Colonic mucosa (tissue), 4 donors: ENCODE data around the gene MCTP1. TPM values are rescaled to one million over a fixed set of nuclear protein-coding genes. Genes with fewer than 3 reads are reported as not detected.

Experiments used
- DNase-seq: peaks from one replicate; pipeline ENCODE4 v3.0.0-alpha.2; 2020
- H3K27ac ChIP-seq: fragments of 200-600 bp; one replicate; pipeline ENCODE4 v1.8.0; 2021
- H3K27me3 ChIP-seq: fragments of 200-600 bp; one replicate; pipeline ENCODE4 v1.8.0; 2021
- H3K36me3 ChIP-seq: fragments of 200-600 bp; one replicate; pipeline ENCODE4 v1.8.0; 2021
- H3K4me1 ChIP-seq: fragments of 200-600 bp; one replicate; pipeline ENCODE4 v1.8.0; 2021; ENCODE audit warnings: mild to moderate bottlenecking
- H3K4me3 ChIP-seq: fragments of 200-600 bp; one replicate; pipeline ENCODE4 v1.8.0; 2021
- H3K9ac ChIP-seq, 2 donors: one replicate each; pipeline ENCODE4 v1.7.0; 2013; ENCODE audit warnings: control low read depth in 2 of 2, low read depth in 2 of 2, low read length in 2 of 2
- H3K9me3 ChIP-seq: fragments of 200-600 bp; one replicate; pipeline ENCODE4 v1.8.0; 2021
- CTCF ChIP-seq: fragments of 200-600 bp; IDR thresholded peaks from one replicate; pipeline ENCODE4 v1.8.0; 2022; ENCODE audit warnings: antibody characterized with exemption, mild to moderate bottlenecking
- intact Hi-C: fragments of 100-400 bp; cut with DNase I; formaldehyde crosslinking; loops from one replicate; pipeline ENCODE4 v1.14.1; 2022
- total RNA-seq, 2 donors: library from RNA; stranded (reverse); fragmentation: NEBNext Ultra II Directional in 1 of 2; extraction: Animal tissue kit (Norgen Biotek cat#: 25700) in 1 of 2; gene quantifications; one replicate each; pipeline ENCODE4 v1.2.1, GENCODE V29; 2021
- donor health status: healthy.
- donor health status: DM: no; HTN: no; CAD: no.
- donor health status: DM: no; HTN: no; CAD: no.

Gene MCTP1
- total RNA-seq, 2 donors from 2014 or later, result 2.8 to 10.3 TPM

GRCh38 chr5:95068289-95068910 is 216.5 kb downstream of the MCTP1 start:
- H3K27me3 ChIP-seq, result no peaks in the 10 kb centered on the region
- no peak overlapping the region for H3K9ac ChIP-seq
- TF ChIP-seq CTCF, result no peak
- no peaks in the 10 kb centered on the region for H3K9me3 ChIP-seq
- no peak overlapping the region for H3K4me3 ChIP-seq
- DNase-seq, result no peak
- no peaks in the 10 kb centered on the region for H3K36me3 ChIP-seq
- H3K27ac ChIP-seq, result no peak overlapping the region
- H3K4me1 ChIP-seq, result no peaks in the 10 kb centered on the region
- intact Hi-C loops, result no loop called here

GRCh38 chr5:95066048-95066447 is 218.8 kb downstream of the MCTP1 start:
- intact Hi-C loops, result no loop called here
- no peaks in the 10 kb centered on the region for H3K27me3 ChIP-seq
- no peak overlapping the region for H3K4me3 ChIP-seq
- TF ChIP-seq CTCF, result no peak
- H3K4me1 ChIP-seq, result no peaks in the 10 kb centered on the region
- no peak overlapping the region for H3K27ac ChIP-seq
- no peak overlapping the region for H3K9ac ChIP-seq
- no peaks in the 10 kb centered on the region for H3K36me3 ChIP-seq
- no peaks in the 10 kb centered on the region for H3K9me3 ChIP-seq
- no peak for DNase-seq

- Histone ChIP-seq H3K4me3 (no peak overlapping the region), H3K27me3 (no peaks in the 10 kb centered on the region), H3K4me1 (no peaks in the 10 kb centered on the region), H3K27ac (no peak overlapping the region), H3K9me3 (no peaks in the 10 kb centered on the region), H3K36me3 (no peaks in the 10 kb centered on the region), H3K9ac (no peak overlapping the region)
- intact Hi-C loops, result no loop called here
- DNase-seq, result no peak
- TF ChIP-seq CTCF, result no peak
These were observed 221.4 kb downstream of the MCTP1 start for GRCh38 chr5:95063492-95063891.

GRCh38 chr5:95060098-95060497 is 224.8 kb downstream of the MCTP1 start:
- Histone ChIP-seq H3K27me3 (no peaks in the 10 kb centered on the region), H3K9me3 (no peaks in the 10 kb centered on the region), H3K4me3 (no peak overlapping the region), H3K27ac (no peak overlapping the region), H3K4me1 (no peaks in the 10 kb centered on the region), H3K9ac (no peak overlapping the region), H3K36me3 (no peaks in the 10 kb centered on the region)
- intact Hi-C loops, result no loop called here
- TF ChIP-seq CTCF, result no peak
- DNase-seq, result no peak

GRCh38 chr5:95059636-95060035 is 225.3 kb downstream of the MCTP1 start:
- DNase-seq, result no peak
- TF ChIP-seq CTCF, result no peak
- Histone ChIP-seq H3K4me1 (no peaks in the 10 kb centered on the region), H3K9me3 (no peaks in the 10 kb centered on the region), H3K27ac (no peak overlapping the region), H3K36me3 (no peaks in the 10 kb centered on the region), H3K9ac (no peak overlapping the region), H3K27me3 (no peaks in the 10 kb centered on the region), H3K4me3 (no peak overlapping the region)
- intact Hi-C loops, result no loop called here
